ACC112 (cell line): ENCODE data around the gene DNAJB6.

ENCODE experiments used
- H2AFZ ChIP-seq: fragments of 200-600 bp; sonication (generic); one replicate; pipeline ENCODE4 v1.6.0; 2017; ENCODE audit warnings: antibody characterized with exemption, low read length; ENCODE audit not compliant: unreplicated experiment
- H3K27ac ChIP-seq: fragments of 200-600 bp; sonication (generic); 2 replicates; pipeline ENCODE4 v1.5.1; 2014; ENCODE audit warnings: low read depth, mild to moderate bottlenecking, antibody characterized with exemption, low read length, moderate library complexity
- H3K27me3 ChIP-seq: fragments of 200-600 bp; sonication (generic); 2 replicates; pipeline ENCODE4 v1.6.1; 2014; ENCODE audit warnings: mild to moderate bottlenecking, antibody characterized with exemption, low read length, moderate library complexity, mixed read lengths; ENCODE audit not compliant: insufficient read depth
- H3K36me3 ChIP-seq: fragments of 200-600 bp; sonication (generic); 2 replicates; pipeline ENCODE4 v1.6.1; 2016; ENCODE audit warnings: mild to moderate bottlenecking, antibody characterized with exemption, low read length, moderate library complexity, mixed read lengths; ENCODE audit not compliant: insufficient read depth
- H3K4me1 ChIP-seq: fragments of 200-600 bp; sonication (generic); one replicate; pipeline ENCODE4 v1.6.1; 2016; ENCODE audit warnings: low read length, mixed read lengths; ENCODE audit not compliant: insufficient read depth, unreplicated experiment, control insufficient read depth
- H3K4me3 ChIP-seq: fragments of 200-600 bp; sonication (generic); 2 replicates; pipeline ENCODE4 v1.5.1; 2014; ENCODE audit warnings: mild to moderate bottlenecking, low read depth, low read length
- H3K79me2 ChIP-seq: fragments of 200-600 bp; sonication (generic); one replicate; pipeline ENCODE4 v1.6.0; 2016; ENCODE audit warnings: low read length; ENCODE audit not compliant: control insufficient read depth, unreplicated experiment, insufficient read depth

The DNAJB6 gene

GRCh38 chr7:157404845-157405481 is 68.2 kb downstream of the DNAJB6 start:
- H3K4me3 ChIP-seq, result no peak overlapping the region
- peaks cover 16% of the 10 kb centered on the region for H3K4me1 ChIP-seq
- no peaks in the 10 kb centered on the region for H3K79me2 ChIP-seq
- no peaks in the 10 kb centered on the region; the same call in 1 of the 2 replicates for H3K36me3 ChIP-seq
- H2AFZ ChIP-seq, result peak overlapping the region; percentile 32
- H3K27ac ChIP-seq, result peak overlapping the region; percentile 60
- no peaks in the 10 kb centered on the region for H3K27me3 ChIP-seq

DNA sequence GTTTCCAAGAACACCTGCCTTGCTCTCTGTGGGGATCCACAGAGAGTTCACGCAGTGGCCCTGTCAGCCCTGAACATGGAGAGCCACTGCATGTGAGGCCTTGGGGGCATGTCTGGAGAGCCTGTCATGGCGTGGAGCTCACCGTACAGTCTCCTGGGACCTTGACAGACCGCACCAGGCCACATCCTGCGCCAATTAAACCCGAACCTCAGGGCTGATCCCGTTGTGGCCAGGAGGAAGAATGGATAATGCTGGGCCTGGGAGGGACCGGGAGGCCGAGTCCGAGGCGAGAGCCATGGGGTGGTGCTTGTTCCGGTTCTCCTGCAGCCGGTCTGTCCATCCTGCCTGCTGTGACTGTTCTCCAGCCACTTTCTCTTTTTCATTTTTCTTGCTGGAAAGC is 68.7 kb downstream of the DNAJB6 start:
- H2AFZ ChIP-seq, result no peak overlapping the region
- peaks cover 3% of the 10 kb centered on the region; the same call in 1 of the 2 replicates for H3K36me3 ChIP-seq
- H3K4me1 ChIP-seq, result peaks cover 16% of the 10 kb centered on the region

DNA sequence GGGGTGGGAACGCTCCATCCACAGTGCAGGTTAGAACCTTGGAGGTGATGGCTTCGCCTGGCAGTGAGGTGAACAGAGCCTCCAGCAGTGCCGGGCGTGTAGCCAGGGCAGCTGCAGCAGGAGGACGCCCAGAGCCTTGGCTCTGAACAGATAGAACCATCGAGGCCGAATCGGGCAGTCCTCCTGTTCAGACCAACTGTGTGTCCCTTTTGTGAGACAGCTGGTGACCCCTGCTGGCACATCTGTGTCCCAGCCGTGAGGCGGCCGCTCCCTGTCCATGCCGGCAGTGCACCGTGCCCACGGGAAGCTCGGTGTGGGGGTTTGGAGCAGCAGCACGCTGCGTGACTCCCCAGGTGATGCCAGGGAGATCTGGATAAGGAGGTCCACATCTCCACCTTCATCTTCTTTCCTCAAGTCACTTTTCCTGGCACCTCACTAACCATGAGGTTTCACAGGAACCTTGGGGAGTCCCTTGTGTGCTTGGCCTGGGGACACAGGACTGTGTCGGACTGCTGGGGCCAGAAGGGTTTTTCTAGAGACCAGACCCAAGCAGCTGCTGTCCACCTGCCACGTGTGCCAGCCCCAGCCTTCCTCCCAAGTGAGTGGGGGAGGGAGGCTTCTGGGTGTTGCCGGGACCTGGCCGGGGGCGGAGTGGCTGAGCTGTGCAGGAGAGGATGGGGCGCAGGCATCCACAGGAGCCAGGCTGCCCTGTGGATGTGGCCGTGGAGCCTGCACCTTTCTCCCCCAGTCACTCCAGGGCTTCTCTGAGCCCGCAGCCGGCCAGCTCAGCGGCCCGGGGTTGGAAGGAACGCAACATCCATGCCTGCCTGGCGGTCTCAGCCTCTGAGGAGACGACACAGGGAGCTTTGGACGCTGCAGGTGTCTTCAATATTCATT is 69.4 kb downstream of the DNAJB6 start:
- H3K4me1 ChIP-seq, result peaks cover 16% of the 10 kb centered on the region
- no peaks in the 10 kb centered on the region for H3K27me3 ChIP-seq
- no peak overlapping the region for H3K4me3 ChIP-seq
- no peak overlapping the region for H2AFZ ChIP-seq
- H3K79me2 ChIP-seq, result no peaks in the 10 kb centered on the region
- peak overlapping the region; percentile 60; the same call in 1 of the 2 replicates for H3K27ac ChIP-seq
- peaks cover 4% of the 10 kb centered on the region; the same call in 1 of the 2 replicates for H3K36me3 ChIP-seq

More for the DNA sequence above, 68.7 kb downstream of the DNAJB6 start:
- Histone ChIP-seq H3K79me2 (no peaks in the 10 kb centered on the region), H3K4me3 (no peak overlapping the region), H3K27ac (peak overlapping the region; percentile 60; the same call in 1 of the 2 replicates), H3K27me3 (no peaks in the 10 kb centered on the region)

DNA sequence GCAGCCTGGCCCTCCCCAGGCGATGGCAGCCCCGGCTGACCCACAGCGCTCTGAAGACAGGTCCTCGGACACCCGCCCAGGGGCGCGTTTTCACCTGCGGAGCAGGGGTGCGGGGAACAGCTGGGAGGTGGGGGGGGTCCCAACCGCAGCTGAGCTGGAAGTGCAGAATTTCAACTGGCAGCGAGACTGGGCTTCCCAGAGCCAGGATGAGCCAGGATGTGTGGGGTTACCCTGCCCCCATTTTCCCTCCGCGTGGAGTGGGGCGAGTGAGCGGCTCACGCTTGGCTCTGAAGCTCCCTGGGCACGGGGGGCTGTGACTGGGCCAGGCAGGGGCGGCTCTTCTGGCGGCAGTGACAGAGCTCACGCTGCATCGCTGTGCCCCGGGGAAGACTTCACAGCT is 70.2 kb downstream of the DNAJB6 start:
- H3K4me3 ChIP-seq, result no peak overlapping the region
- no peak overlapping the region for H3K27ac ChIP-seq
- H3K79me2 ChIP-seq, result no peaks in the 10 kb centered on the region
- H3K36me3 ChIP-seq, result peaks cover 4% of the 10 kb centered on the region; the same call in 1 of the 2 replicates
- no peaks in the 10 kb centered on the region for H3K27me3 ChIP-seq
- H2AFZ ChIP-seq, result no peak overlapping the region
- H3K4me1 ChIP-seq, result peaks cover 22% of the 10 kb centered on the region

- H2AFZ ChIP-seq, result no peak overlapping the region
- no peak overlapping the region for H3K27ac ChIP-seq
- peaks cover 27% of the 10 kb centered on the region for H3K4me1 ChIP-seq
- H3K36me3 ChIP-seq, result peaks cover 4% of the 10 kb centered on the region; the same call in 1 of the 2 replicates
- H3K27me3 ChIP-seq, result no peaks in the 10 kb centered on the region
- H3K4me3 ChIP-seq, result no peak overlapping the region
- H3K79me2 ChIP-seq, result no peaks in the 10 kb centered on the region
Observed at GRCh38 chr7:157407512-157408257, 70.9 kb downstream of the DNAJB6 start.

- peaks cover 4% of the 10 kb centered on the region; the same call in 1 of the 2 replicates for H3K36me3 ChIP-seq
Observed at GRCh38 chr7:157408258-157409101, 71.7 kb downstream of the DNAJB6 start.

DNA sequence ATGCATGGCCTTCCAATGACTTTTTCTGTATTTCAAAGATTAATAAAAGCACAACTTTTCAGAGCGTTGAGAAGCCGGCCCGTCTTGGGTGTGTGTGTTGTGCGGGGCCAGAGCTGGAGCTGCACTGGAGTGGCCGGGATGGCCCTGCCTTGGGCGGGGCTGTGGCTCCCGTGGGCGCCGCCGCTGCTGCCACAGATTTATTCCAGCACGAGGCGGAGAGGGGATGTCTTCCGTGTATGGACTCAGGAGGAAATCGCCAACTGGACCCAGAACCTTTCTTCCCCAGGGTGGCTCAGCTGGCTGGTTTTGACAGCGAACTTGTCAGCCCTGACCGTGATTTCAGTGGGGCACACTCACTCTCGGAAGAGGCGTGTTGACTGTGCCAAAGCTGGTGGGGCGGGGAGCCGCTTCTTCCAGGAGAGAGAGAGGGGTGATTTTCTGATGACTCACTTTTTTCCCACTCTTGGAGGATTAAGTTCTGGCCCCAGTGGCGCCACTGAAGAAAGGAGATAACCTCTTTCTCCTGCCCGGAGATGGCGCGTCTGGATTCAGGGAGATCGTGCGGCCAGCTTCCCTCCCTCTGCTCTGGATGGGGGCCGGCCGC is 72.4 kb downstream of the DNAJB6 start:
- Histone ChIP-seq H3K4me3 (no peak overlapping the region), H3K27me3 (no peaks in the 10 kb centered on the region), H2AFZ (no peak overlapping the region), H3K36me3 (peaks cover 4% of the 10 kb centered on the region; the same call in 1 of the 2 replicates), H3K79me2 (no peaks in the 10 kb centered on the region), H3K4me1 (peaks cover 27% of the 10 kb centered on the region), H3K27ac (no peak overlapping the region)

More at GRCh38 chr7:157408258-157409101, 71.7 kb downstream of the DNAJB6 start:
- H3K27ac ChIP-seq, result no peak overlapping the region
- H3K4me1 ChIP-seq, result peaks cover 27% of the 10 kb centered on the region
- no peak overlapping the region for H2AFZ ChIP-seq
- no peak overlapping the region for H3K4me3 ChIP-seq
- no peaks in the 10 kb centered on the region for H3K79me2 ChIP-seq
- H3K27me3 ChIP-seq, result no peaks in the 10 kb centered on the region

DNA sequence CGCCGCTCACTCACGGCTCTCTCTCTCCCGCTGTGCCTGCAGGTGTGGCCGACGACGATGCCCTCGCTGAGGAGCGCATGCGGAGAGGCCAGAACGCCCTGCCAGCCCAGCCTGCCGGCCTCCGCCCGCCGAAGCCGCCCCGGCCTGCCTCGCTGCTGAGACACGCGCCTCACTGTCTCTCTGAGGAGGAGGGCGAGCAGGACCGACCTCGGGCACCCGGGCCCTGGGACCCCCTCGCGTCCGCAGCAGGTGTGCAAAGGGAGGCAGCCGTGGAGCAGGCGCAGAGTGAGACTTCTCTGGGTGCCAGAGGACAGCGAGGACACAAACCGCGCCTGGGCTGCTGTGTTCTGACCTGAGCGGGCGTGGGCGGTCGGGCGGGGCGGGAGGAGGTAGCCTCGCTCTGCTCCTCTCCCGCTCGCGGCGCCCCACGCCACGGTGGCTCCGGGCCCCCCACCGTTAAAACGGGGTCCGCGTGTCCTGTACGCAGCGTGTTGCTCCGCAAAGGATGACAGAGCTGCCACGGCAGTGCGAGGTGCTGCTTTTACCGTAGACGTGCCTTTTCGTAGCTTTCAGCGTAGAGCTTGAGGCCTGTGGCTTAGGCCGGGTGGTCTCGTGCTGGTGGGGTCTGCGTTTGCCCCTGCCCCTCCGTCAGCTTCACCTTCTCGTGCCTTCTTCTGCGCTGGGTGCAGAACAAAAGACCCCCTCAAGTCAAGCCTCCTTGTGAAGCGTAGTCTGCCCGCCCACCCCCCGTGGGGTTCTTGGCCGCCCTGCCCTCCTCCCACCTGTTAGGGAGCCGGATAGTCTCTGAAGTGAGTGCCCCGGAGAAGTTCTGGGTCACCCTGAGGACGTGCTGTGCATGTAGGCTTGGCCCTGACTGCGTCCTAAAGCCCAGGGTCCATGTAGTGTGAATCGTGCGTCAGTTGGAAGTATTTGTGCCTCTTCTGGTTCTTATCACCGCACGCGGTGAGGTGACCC is 73.2 kb downstream of the DNAJB6 start:
- Histone ChIP-seq H3K27me3 (no peaks in the 10 kb centered on the region), H3K79me2 (no peaks in the 10 kb centered on the region), H3K27ac (no peak overlapping the region), H3K36me3 (peaks cover 4% of the 10 kb centered on the region; the same call in 1 of the 2 replicates), H3K4me3 (no peak overlapping the region), H2AFZ (no peak overlapping the region), H3K4me1 (peaks cover 22% of the 10 kb centered on the region)
